ENCODE data around the gene CHST14. TPM values are rescaled to one million over a fixed set of nuclear protein-coding genes. Genes with fewer than 3 reads are reported as not detected.

Gene CHST14, protein sequence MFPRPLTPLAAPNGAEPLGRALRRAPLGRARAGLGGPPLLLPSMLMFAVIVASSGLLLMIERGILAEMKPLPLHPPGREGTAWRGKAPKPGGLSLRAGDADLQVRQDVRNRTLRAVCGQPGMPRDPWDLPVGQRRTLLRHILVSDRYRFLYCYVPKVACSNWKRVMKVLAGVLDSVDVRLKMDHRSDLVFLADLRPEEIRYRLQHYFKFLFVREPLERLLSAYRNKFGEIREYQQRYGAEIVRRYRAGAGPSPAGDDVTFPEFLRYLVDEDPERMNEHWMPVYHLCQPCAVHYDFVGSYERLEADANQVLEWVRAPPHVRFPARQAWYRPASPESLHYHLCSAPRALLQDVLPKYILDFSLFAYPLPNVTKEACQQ
- 14.1 to 22.3 TPM (median 19.0 TPM) in 5 replicates for total RNA-seq (2022; extraction: Qiagen RNA extraction; ENCODE audit: low read depth)

DNA sequence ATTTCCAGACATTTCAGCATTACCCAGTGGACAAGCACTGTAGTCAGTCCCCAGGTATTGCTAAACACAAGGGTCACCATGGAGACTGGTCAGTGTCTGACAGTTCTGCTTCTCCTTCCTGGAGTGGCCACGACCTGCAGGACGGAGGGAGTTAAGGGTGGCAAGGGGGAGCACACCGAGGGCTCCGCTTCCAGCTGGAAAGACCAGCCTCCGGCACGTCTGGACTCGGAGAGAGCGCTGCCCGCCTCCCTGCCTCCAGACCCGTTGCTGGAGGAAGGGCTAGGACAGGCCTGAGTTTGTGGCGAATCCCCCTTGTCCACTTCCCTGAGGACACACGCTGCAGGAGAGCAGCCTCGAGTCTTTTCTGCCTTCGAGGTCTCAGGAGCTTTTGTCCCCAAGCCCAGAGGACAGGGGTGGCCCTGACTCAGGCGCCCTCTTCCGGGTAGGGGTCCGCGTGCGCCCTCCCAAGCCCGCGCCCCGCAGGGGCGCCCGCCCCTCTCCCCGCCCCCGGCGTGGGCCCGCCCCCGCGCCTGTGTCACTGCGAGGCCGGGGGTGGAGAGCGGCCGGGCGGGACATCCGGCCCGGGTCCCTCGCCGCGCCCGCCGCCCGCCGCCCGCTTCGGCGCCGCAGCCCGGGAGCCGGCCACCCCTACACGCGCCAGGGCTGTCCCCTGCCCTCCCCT, at the start of gene CHST14:
Gene CHST14, plus strand, starts transcription at position 562 of the 682 bp plus-strand sequence. CDS start 230 bp downstream, outside the sequence.

DNA sequence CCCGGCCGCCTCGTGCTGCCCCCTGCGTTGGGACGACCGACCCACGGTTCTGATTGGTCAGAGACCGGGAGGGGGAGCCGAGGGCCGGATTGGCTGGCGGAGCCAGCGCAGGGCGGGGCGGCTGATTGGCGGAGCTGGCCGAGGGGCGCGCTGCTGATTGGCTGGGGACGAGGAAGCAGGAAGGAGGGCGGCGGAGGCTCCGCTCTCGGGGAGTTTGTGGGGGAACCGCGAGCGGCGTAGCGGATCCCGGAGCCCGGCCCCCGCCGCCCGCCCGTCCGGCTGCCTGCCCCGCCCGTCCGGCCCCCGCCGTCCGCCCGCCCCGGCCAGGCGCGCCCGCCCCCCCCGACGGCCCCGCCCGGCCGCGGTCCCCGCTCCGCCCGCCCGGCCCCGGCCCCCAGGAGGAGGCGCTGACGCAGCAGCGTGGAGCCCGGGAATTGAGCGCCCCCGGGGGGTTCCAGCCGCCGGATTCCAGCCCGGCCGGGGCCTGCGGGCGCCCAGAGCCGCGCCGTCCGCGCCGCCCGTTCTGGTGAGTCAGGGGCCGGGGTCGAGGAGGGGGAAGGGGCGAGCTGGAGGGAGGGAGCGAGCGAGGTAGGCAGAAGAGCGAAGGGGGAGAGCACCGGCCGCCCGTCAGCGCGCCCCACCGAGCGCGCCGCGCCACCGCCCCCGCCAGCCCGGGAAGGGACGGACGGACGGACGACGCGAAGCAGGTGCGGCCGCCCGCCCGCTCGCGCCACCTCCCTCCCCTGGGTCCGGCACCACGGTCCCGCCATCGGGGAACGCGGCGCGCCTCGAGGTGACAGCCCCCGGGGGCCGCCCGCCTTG, 29.8 kb upstream of the CHST14 start, which contains the start of gene BAHD1:
Gene BAHD1, plus strand, starts transcription at position 211 of the 822 bp plus-strand sequence. CDS start 17,512 bp downstream, outside the sequence.

Other genes starting within 250 kb of the CHST14 start
- gene PAK6, start 231.9 kb upstream of the CHST14 start, total RNA-seq (2022; extraction: Qiagen RNA extraction; ENCODE audit: low read depth): 0.11 to 0.87 TPM (median 0.21 TPM) in 5 replicates
- gene ANKRD63, start 187.9 kb upstream of the CHST14 start, total RNA-seq (2022; extraction: Qiagen RNA extraction; ENCODE audit: low read depth): 0.31 to 0.80 TPM (median 0.44 TPM) in 4 of 5 replicates, not detected in the other
- 0.68 to 1.4 TPM (median 0.82 TPM) in 5 replicates for gene PLCB2, start 163.0 kb upstream of the CHST14 start, total RNA-seq (2022; extraction: Qiagen RNA extraction; ENCODE audit: low read depth)
- 5.5 to 6.8 TPM (median 6.7 TPM) in 5 replicates for gene INAFM2, start 147.3 kb upstream of the CHST14 start, total RNA-seq (2022; extraction: Qiagen RNA extraction; ENCODE audit: low read depth)
- 13.4 to 21.7 TPM (median 17.2 TPM) in 5 replicates for gene CCDC9B, start 130.0 kb upstream of the CHST14 start, total RNA-seq (2022; extraction: Qiagen RNA extraction; ENCODE audit: low read depth)
- gene PHGR1, start 120.0 kb upstream of the CHST14 start, total RNA-seq (2022; extraction: Qiagen RNA extraction; ENCODE audit: low read depth): not detected in 5 replicates
- 0.62 to 2.5 TPM (median 1.2 TPM) in 5 replicates for gene DISP2, start 112.8 kb upstream of the CHST14 start, total RNA-seq (2022; extraction: Qiagen RNA extraction; ENCODE audit: low read depth)
- gene KNSTRN, start 88.3 kb upstream of the CHST14 start, total RNA-seq (2022; extraction: Qiagen RNA extraction; ENCODE audit: low read depth): 46.9 to 54.2 TPM (median 49.3 TPM) in 5 replicates
- 11.3 to 13.1 TPM (median 12.7 TPM) in 5 replicates for gene IVD, start 65.2 kb upstream of the CHST14 start, total RNA-seq (2022; extraction: Qiagen RNA extraction; ENCODE audit: low read depth)
- 10.0 to 12.6 TPM (median 11.8 TPM) in 5 replicates for gene BAHD1, start 30.0 kb upstream of the CHST14 start, total RNA-seq (2022; extraction: Qiagen RNA extraction; ENCODE audit: low read depth)
- gene CCDC32, start 94.1 kb downstream of the CHST14 start, total RNA-seq (2022; extraction: Qiagen RNA extraction; ENCODE audit: low read depth): 12.9 to 25.4 TPM (median 15.4 TPM) in 5 replicates
- gene RPUSD2, start 98.3 kb downstream of the CHST14 start, total RNA-seq (2022; extraction: Qiagen RNA extraction; ENCODE audit: low read depth): 12.0 to 17.8 TPM (median 17.0 TPM) in 5 replicates
- 4.4 to 8.1 TPM (median 7.0 TPM) in 5 replicates for gene KNL1, start 123.3 kb downstream of the CHST14 start, total RNA-seq (2022; extraction: Qiagen RNA extraction; ENCODE audit: low read depth)
- 15.5 to 22.6 TPM (median 19.3 TPM) in 5 replicates for gene RAD51, start 224.2 kb downstream of the CHST14 start, total RNA-seq (2022; extraction: Qiagen RNA extraction; ENCODE audit: low read depth)